GM23338 (cell line): ENCODE measurements around the gene OR1E2. TPM values are rescaled to one million over a fixed set of nuclear protein-coding genes. Genes with fewer than 3 reads are reported as not detected.
A peak's percentile ranks its signal among the peaks of the same experiment; 100 is the strongest.

ENCODE experiments used
- ATAC-seq: fragments of 200-7000 bp; cut with Tn5 transposase; 3 replicates; pipeline ENCODE4 v1.9.1; 2020
- DNase-seq: peaks from one replicate; pipeline ENCODE4 v3.0.0-alpha.2; 2015; ENCODE audit warnings: low spot score
- H2AFZ ChIP-seq: fragments of 200-600 bp; sonication (generic); 2 replicates; pipeline ENCODE4 v1.8.0; 2016; ENCODE audit warnings: antibody characterized with exemption, mild to moderate bottlenecking, moderate library complexity
- H3F3A ChIP-seq: fragments of 200-600 bp; sonication (generic); replicated peaks from 2 replicates; pipeline ENCODE4 v1.8.0; 2017; ENCODE audit warnings: antibody characterized with exemption, mixed run types, low read depth
- H3K27ac ChIP-seq: fragments of 200-600 bp; sonication (generic); 2 replicates; pipeline ENCODE4 v1.6.1; 2016; ENCODE audit warnings: low read depth
- H3K27me3 ChIP-seq: fragments of 200-600 bp; sonication (generic); 2 replicates; pipeline ENCODE4 v1.8.0; 2016; ENCODE audit warnings: mild to moderate bottlenecking, mixed run types, moderate library complexity; ENCODE audit not compliant: insufficient read depth
- H3K36me3 ChIP-seq: fragments of 200-600 bp; sonication (generic); 2 replicates; pipeline ENCODE4 v1.8.0; 2016; ENCODE audit warnings: mild to moderate bottlenecking; ENCODE audit not compliant: insufficient read depth
- H3K4me1 ChIP-seq: fragments of 200-600 bp; sonication (generic); 2 replicates; pipeline ENCODE4 v1.8.0; 2016; ENCODE audit warnings: mild to moderate bottlenecking, moderate library complexity; ENCODE audit not compliant: insufficient read depth
- H3K4me2 ChIP-seq: fragments of 200-600 bp; sonication (generic); 2 replicates; pipeline ENCODE4 v1.7.1; 2017; ENCODE audit warnings: mixed run types
- H3K4me3 ChIP-seq: fragments of 200-600 bp; sonication (generic); 2 replicates; pipeline ENCODE4 v1.6.1; 2016; ENCODE audit warnings: mixed run types
- H3K79me2 ChIP-seq: fragments of 200-600 bp; sonication (generic); replicated peaks from 2 replicates; pipeline ENCODE4 v1.8.0; 2017; ENCODE audit warnings: mild to moderate bottlenecking; ENCODE audit not compliant: insufficient read depth
- H3K9me2 ChIP-seq: fragments of 200-600 bp; sonication (generic); 2 replicates; pipeline ENCODE4 v1.8.0; 2017; ENCODE audit not compliant: insufficient read depth
- H4K20me1 ChIP-seq: fragments of 200-600 bp; sonication (generic); replicated peaks from 2 replicates; pipeline ENCODE4 v1.8.0; 2017; ENCODE audit warnings: mild to moderate bottlenecking; ENCODE audit not compliant: insufficient read depth
- H3K27ac Mint-ChIP-seq: 2 replicates; pipeline ENCODE4 v1.8.0; 2020; ENCODE audit warnings: inconsistent platforms, mild to moderate bottlenecking, moderate library complexity, mixed read lengths
- H3K27me3 Mint-ChIP-seq: 3 replicates; pipeline ENCODE4 v1.8.0; 2022; ENCODE audit warnings: low read depth, mild to moderate bottlenecking, moderate library complexity, mixed read lengths, inconsistent platforms; ENCODE audit not compliant: insufficient read depth, poor library complexity
- H3K36me3 Mint-ChIP-seq: 3 replicates; pipeline ENCODE4 v1.8.0; 2021; ENCODE audit warnings: low read depth, mild to moderate bottlenecking, inconsistent platforms, moderate library complexity, mixed read lengths
- H3K4me1 Mint-ChIP-seq: 3 replicates; pipeline ENCODE4 v1.8.0; 2020; ENCODE audit warnings: mild to moderate bottlenecking, inconsistent platforms, mixed read lengths
- H3K4me3 Mint-ChIP-seq: 3 replicates; pipeline ENCODE4 v1.8.0; 2021; ENCODE audit warnings: moderate library complexity, mild to moderate bottlenecking, inconsistent platforms, mixed read lengths
- H3K9me3 Mint-ChIP-seq: 3 replicates; pipeline ENCODE4 v1.8.0; 2020; ENCODE audit warnings: moderate library complexity, mild to moderate bottlenecking, inconsistent platforms, mixed read lengths
- EZH2 ChIP-seq: fragments of 200-600 bp; sonication (generic); IDR thresholded peaks from one replicate; pipeline ENCODE4 v1.8.0; 2017; ENCODE audit warnings: antibody characterized with exemption, mild to moderate bottlenecking, low read depth; ENCODE audit not compliant: unreplicated experiment
- EZH2phosphoT487 ChIP-seq: fragments of 200-600 bp; sonication (generic); IDR thresholded peaks from one replicate; pipeline ENCODE4 v1.8.1; 2018; ENCODE audit warnings: antibody characterized with exemption; ENCODE audit not compliant: unreplicated experiment
- JUNB ChIP-seq: IDR thresholded peaks from one replicate; pipeline ENCODE4 v1.6.1; 2016; ENCODE audit warnings: antibody characterized with exemption; ENCODE audit not compliant: unreplicated experiment
- NANOG ChIP-seq: IDR thresholded peaks from 2 replicates; pipeline ENCODE4 v1.6.1; 2016; ENCODE audit warnings: antibody characterized with exemption, borderline replicate concordance
- STAT1 ChIP-seq: IDR thresholded peaks from one replicate; pipeline ENCODE4 v1.6.1; 2016; ENCODE audit warnings: antibody characterized with exemption; ENCODE audit not compliant: unreplicated experiment
- ZNF114 ChIP-seq: fragments of 250-450 bp; sonication (Bioruptor Pico); IDR thresholded peaks from 2 replicates; pipeline ENCODE4 v1.5.0; 2020; ENCODE audit warnings: mild to moderate bottlenecking, moderate library complexity
- ZNF331 ChIP-seq: fragments of 250-450 bp; sonication (Bioruptor Pico); IDR thresholded peaks from 2 replicates; pipeline ENCODE4 v1.5.0; 2020; ENCODE audit warnings: low read depth, mild to moderate bottlenecking, moderate library complexity
- polyA plus RNA-seq: library from polyadenylated mRNA; unstranded; fragments of >200 nt; fragmentation: Nextera tagmentation; extraction: Ambion mirVana; gene quantifications from 2 replicates; pipeline ENCODE4 v1.2.1, GENCODE V29; 2016
- total RNA-seq: library from RNA; depleted of rRNA; stranded (reverse); fragments of >200 nt; shearing (Covaris generic); gene quantifications from 2 replicates; pipeline ENCODE4 v1.2.3, GENCODE V29; 2014
- TF ChIP-seq, protein P1 (sequence below), 2 experiments: fragments of 200-600 bp in 1 of 2; sonication (generic) in 1 of 2; conservative IDR thresholded peaks; 2 replicates each; pipeline versions ENCODE4 v1.5.1 to v1.6.1; 2016 to 2017; ENCODE audit warnings: antibody characterized with exemption in 2 of 2, low read depth in 2 of 2, mild to moderate bottlenecking in 2 of 2, moderate library complexity in 1 of 2
- TF ChIP-seq, protein P2 (sequence below): IDR thresholded peaks from one replicate; pipeline ENCODE4 v1.6.1; 2018; ENCODE audit warnings: antibody characterized with exemption; ENCODE audit not compliant: unreplicated experiment
- TF ChIP-seq, protein P3 (sequence below): IDR thresholded peaks from 2 replicates; pipeline ENCODE4 v1.6.1; 2016; ENCODE audit warnings: antibody characterized with exemption

The OR1E2 gene
- total and polyA plus RNA-seq, 2 experiments from 2014 or later, result not detected

GRCh38 chr17:3482852-3483251 lies 49.2 kb upstream of the OR1E2 start:
- Histone ChIP-seq H3K4me2 (peak overlapping the region; percentile 61), H3K27ac (0 out of 2 replicates have a peak overlapping the region, but pooled peaks have one; percentile 10), H3K4me3 (peak overlapping the region; percentile 11), H3K79me2 (no peaks in the 10 kb centered on the region), H3K4me1 (peaks cover 50% of the 10 kb centered on the region), H3K36me3 (no peaks in the 10 kb centered on the region), H2AFZ (no peak overlapping the region), H4K20me1 (no peaks in the 10 kb centered on the region), H3K9me2 (no peaks in the 10 kb centered on the region), H3F3A (no peaks in the 10 kb centered on the region), H3K27me3 (no peaks in the 10 kb centered on the region)
- TF ChIP-seq JUNB (no peak), NANOG (peak; percentile 73)
- TF ChIP-seq, protein P1, sequence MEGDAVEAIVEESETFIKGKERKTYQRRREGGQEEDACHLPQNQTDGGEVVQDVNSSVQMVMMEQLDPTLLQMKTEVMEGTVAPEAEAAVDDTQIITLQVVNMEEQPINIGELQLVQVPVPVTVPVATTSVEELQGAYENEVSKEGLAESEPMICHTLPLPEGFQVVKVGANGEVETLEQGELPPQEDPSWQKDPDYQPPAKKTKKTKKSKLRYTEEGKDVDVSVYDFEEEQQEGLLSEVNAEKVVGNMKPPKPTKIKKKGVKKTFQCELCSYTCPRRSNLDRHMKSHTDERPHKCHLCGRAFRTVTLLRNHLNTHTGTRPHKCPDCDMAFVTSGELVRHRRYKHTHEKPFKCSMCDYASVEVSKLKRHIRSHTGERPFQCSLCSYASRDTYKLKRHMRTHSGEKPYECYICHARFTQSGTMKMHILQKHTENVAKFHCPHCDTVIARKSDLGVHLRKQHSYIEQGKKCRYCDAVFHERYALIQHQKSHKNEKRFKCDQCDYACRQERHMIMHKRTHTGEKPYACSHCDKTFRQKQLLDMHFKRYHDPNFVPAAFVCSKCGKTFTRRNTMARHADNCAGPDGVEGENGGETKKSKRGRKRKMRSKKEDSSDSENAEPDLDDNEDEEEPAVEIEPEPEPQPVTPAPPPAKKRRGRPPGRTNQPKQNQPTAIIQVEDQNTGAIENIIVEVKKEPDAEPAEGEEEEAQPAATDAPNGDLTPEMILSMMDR (conservative IDR thresholded peaks at IDR 0.05; ENCODE audit: low read depth in 2 of 2), result no peak
- TF ChIP-seq, protein P2, sequence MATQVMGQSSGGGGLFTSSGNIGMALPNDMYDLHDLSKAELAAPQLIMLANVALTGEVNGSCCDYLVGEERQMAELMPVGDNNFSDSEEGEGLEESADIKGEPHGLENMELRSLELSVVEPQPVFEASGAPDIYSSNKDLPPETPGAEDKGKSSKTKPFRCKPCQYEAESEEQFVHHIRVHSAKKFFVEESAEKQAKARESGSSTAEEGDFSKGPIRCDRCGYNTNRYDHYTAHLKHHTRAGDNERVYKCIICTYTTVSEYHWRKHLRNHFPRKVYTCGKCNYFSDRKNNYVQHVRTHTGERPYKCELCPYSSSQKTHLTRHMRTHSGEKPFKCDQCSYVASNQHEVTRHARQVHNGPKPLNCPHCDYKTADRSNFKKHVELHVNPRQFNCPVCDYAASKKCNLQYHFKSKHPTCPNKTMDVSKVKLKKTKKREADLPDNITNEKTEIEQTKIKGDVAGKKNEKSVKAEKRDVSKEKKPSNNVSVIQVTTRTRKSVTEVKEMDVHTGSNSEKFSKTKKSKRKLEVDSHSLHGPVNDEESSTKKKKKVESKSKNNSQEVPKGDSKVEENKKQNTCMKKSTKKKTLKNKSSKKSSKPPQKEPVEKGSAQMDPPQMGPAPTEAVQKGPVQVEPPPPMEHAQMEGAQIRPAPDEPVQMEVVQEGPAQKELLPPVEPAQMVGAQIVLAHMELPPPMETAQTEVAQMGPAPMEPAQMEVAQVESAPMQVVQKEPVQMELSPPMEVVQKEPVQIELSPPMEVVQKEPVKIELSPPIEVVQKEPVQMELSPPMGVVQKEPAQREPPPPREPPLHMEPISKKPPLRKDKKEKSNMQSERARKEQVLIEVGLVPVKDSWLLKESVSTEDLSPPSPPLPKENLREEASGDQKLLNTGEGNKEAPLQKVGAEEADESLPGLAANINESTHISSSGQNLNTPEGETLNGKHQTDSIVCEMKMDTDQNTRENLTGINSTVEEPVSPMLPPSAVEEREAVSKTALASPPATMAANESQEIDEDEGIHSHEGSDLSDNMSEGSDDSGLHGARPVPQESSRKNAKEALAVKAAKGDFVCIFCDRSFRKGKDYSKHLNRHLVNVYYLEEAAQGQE, result no peak
- Mint-ChIP-seq H3K4me1 (peaks cover 50% of the 10 kb centered on the region), H3K36me3 (no peaks in the 10 kb centered on the region), H3K27ac (peak overlapping the region; percentile 82; the same call in 1 of the 2 replicates), H3K9me3 (no peaks in the 10 kb centered on the region), H3K27me3 (peaks cover 2% of the 10 kb centered on the region), H3K4me3 (peak overlapping the region; percentile 59)
- peak; percentile 72 for DNase-seq
- peak; percentile 88 for ATAC-seq

DNA sequence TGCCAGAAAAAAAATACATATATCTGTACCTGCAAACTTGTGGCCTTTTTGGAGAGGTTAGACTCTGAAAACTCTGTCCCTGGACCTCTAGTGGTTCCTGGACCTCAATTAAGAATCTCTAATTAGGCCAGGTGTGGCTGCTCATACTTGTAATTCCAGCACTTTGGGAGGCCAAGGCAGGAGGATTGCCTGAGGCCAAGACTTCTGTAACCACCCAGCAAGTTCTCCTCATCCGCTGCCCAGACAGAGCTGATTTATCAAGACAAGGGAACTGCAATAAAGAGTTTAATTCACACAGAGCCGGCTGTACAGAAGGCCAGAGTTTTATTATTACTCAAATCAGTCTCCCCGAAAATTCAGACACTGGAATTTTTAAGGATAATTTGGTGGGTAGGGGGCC lies 46.3 kb upstream of the OR1E2 start:
- no peak overlapping the region for H3K27ac ChIP-seq
- peaks cover 43% of the 10 kb centered on the region for H3K4me1 ChIP-seq
- no peaks in the 10 kb centered on the region for H3F3A ChIP-seq
- no peak overlapping the region for H3K4me3 ChIP-seq
- ATAC-seq (no peak), DNase-seq (no peak)
- no peaks in the 10 kb centered on the region for H3K79me2 ChIP-seq
- Mint-ChIP-seq H3K36me3 (no peaks in the 10 kb centered on the region), H3K4me3 (no peak overlapping the region), H3K27ac (no peak overlapping the region), H3K9me3 (no peaks in the 10 kb centered on the region), H3K4me1 (peaks cover 47% of the 10 kb centered on the region), H3K27me3 (no peaks in the 10 kb centered on the region)
- no peaks in the 10 kb centered on the region for H3K9me2 ChIP-seq
- peak overlapping the region; percentile 64; the same call in 1 of the 2 replicates for H2AFZ ChIP-seq
- H3K36me3 ChIP-seq, result no peaks in the 10 kb centered on the region
- no peaks in the 10 kb centered on the region for H3K27me3 ChIP-seq
- H4K20me1 ChIP-seq, result no peaks in the 10 kb centered on the region
- H3K4me2 ChIP-seq, result no peak overlapping the region
- TF ChIP-seq EZH2, result no peak
- no peak for TF ChIP-seq EZH2phosphoT487
- no peak for TF ChIP-seq STAT1
- no peak for TF ChIP-seq NANOG
- TF ChIP-seq JUNB, result no peak
- TF ChIP-seq ZNF114 (CRISPR knock-in tag), result no peak
- TF ChIP-seq, protein P3, sequence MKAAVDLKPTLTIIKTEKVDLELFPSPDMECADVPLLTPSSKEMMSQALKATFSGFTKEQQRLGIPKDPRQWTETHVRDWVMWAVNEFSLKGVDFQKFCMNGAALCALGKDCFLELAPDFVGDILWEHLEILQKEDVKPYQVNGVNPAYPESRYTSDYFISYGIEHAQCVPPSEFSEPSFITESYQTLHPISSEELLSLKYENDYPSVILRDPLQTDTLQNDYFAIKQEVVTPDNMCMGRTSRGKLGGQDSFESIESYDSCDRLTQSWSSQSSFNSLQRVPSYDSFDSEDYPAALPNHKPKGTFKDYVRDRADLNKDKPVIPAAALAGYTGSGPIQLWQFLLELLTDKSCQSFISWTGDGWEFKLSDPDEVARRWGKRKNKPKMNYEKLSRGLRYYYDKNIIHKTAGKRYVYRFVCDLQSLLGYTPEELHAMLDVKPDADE, result no peak
- TF ChIP-seq ZNF331 (CRISPR knock-in tag), result no peak
